ENCODE results near the gene MOAP1.

MOAP1 gene

DNA sequence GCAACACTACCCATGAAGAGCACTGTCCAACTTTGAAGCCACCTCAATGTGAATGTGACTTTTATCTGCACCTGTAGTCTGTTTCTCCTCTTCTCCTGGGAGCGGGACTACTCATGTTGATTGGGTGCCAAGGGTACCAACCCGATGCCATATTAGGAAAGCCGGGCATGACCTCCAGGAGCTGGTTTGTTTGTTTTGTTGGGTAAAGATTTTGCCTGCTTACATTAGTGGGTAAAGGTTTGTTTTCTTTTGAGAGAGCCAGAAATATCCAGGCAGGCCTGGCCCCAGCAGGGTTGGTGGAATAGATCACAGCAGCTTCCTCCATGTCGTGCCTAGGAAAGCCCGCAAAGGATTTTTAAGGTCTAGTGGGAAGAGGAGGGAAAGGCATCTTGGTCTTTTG, 49.3 kb downstream of the MOAP1 start:
- TF ChIP-seq, protein P1, sequence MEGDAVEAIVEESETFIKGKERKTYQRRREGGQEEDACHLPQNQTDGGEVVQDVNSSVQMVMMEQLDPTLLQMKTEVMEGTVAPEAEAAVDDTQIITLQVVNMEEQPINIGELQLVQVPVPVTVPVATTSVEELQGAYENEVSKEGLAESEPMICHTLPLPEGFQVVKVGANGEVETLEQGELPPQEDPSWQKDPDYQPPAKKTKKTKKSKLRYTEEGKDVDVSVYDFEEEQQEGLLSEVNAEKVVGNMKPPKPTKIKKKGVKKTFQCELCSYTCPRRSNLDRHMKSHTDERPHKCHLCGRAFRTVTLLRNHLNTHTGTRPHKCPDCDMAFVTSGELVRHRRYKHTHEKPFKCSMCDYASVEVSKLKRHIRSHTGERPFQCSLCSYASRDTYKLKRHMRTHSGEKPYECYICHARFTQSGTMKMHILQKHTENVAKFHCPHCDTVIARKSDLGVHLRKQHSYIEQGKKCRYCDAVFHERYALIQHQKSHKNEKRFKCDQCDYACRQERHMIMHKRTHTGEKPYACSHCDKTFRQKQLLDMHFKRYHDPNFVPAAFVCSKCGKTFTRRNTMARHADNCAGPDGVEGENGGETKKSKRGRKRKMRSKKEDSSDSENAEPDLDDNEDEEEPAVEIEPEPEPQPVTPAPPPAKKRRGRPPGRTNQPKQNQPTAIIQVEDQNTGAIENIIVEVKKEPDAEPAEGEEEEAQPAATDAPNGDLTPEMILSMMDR (IDR thresholded peaks at IDR 0.05; ENCODE audit: low read depth, low read length): no peak
- H3K4me3 ChIP-seq (ENCODE audit: low read depth, low read length): no peak overlapping the region

DNA sequence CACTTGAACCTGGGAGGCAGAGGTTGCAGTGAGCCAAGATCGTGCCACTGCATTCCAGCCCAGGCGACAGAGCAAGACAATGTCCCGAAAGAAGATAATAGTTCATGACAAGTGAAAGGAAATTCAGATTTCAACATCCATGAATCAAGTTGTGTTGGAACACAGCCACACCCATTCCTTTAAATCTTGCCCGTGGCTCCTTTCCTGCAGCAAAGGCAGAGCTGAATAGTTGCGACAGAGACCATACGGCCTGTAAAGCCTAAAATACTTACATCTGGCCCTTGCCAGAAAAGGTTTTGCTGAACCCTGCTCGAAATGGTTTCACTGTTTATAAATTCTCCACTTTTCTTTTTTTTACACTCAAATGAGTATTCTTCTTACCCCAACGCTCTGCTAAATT, 51.2 kb downstream of the MOAP1 start:
- no peak overlapping the region for H3K4me3 ChIP-seq (ENCODE audit: low read depth, low read length)
- TF ChIP-seq, protein P1 (IDR thresholded peaks at IDR 0.05; ENCODE audit: low read depth, low read length): no peak

GRCh38 chr14:93132472-93133065, 52.1 kb downstream of the MOAP1 start:
- TF ChIP-seq, protein P1 (IDR thresholded peaks at IDR 0.05; ENCODE audit: low read depth, low read length): peak; percentile 43
- no peak overlapping the region for H3K4me3 ChIP-seq (ENCODE audit: low read depth, low read length)

Measured in WI38 (cell line).